GM10248 (cell line): ENCODE results near the gene MICAL2.

ENCODE experiments used
- CTCF ChIA-PET: fragments of 300-600 bp; sonication (Branson Sonifier 250); formaldehyde crosslinking; extraction: SDS; loops from one replicate; lab custom pipeline; 2021; ENCODE audit warnings: antibody characterized with exemption; lab: Yijun Ruan, JAX
- POLR2A ChIA-PET: fragments of 350-650 bp; sonication (Branson Sonifier 250); formaldehyde crosslinking; extraction: SDS; loops from one replicate; lab custom pipeline; 2020; ENCODE audit warnings: antibody characterized with exemption; lab: Yijun Ruan, JAX
- DNase-seq: peaks from one replicate; pipeline ENCODE4 v3.0.0; 2012; ENCODE audit errors: extremely low spot score
- CTCF ChIP-seq: IDR thresholded peaks from 2 replicates; pipeline ENCODE4 v1.5.1; 2012; ENCODE audit warnings: mild to moderate bottlenecking, low read depth; ENCODE audit errors: extremely low read depth, missing control alignments, control extremely low read depth

Gene MICAL2

GRCh38 chr11:12161137-12161536 lies 50.7 kb downstream of the MICAL2 start:
- no peak for DNase-seq
- POLR2A ChIA-PET = no interaction called here
- no peak for TF ChIP-seq CTCF
- CTCF ChIA-PET = interaction anchor here (0.8 to 5.3 kb wide), 8 partner anchors 10 to 123 kb away, joined by 3 to 30 read pairs (median 4); no protein-coding TSS in a partner anchor

GRCh38 chr11:12161603-12162350 lies 51.4 kb downstream of the MICAL2 start:
- POLR2A ChIA-PET = no interaction called here
- no peak for DNase-seq
- no peak for TF ChIP-seq CTCF
- CTCF ChIA-PET = interaction anchor here (0.8 to 5.3 kb wide), 13 partner anchors 10 to 122 kb away, joined by 3 to 30 read pairs (median 4); no protein-coding TSS in a partner anchor

GRCh38 chr11:12162652-12163051 lies 52.3 kb downstream of the MICAL2 start:
- CTCF ChIA-PET = interaction anchor here (0.8 to 5.3 kb wide), 12 partner anchors 9 to 120 kb away, joined by 3 to 30 read pairs (median 4); no protein-coding TSS in a partner anchor
- no peak for DNase-seq
- POLR2A ChIA-PET = no interaction called here
- TF ChIP-seq CTCF = no peak

GRCh38 chr11:12163181-12163941 lies 53.0 kb downstream of the MICAL2 start:
- no peak for DNase-seq
- POLR2A ChIA-PET = no interaction called here

GRCh38 chr11:12164061-12165014 lies 53.9 kb downstream of the MICAL2 start:
- POLR2A ChIA-PET = no interaction called here
- TF ChIP-seq CTCF = no peak

More at GRCh38 chr11:12163181-12163941, 53.0 kb downstream of the MICAL2 start:
- CTCF ChIA-PET = interaction anchor here (0.9 to 5.3 kb wide), 13 partner anchors 8 to 119 kb away, joined by 3 to 30 read pairs (median 4); no protein-coding TSS in a partner anchor
- no peak for TF ChIP-seq CTCF

More at GRCh38 chr11:12164061-12165014, 53.9 kb downstream of the MICAL2 start:
- CTCF ChIA-PET = interaction anchor here (1.3 to 5.3 kb wide), 9 partner anchors 7 to 118 kb away, joined by 3 to 30 read pairs (median 6); no protein-coding TSS in a partner anchor
- no peak for DNase-seq
